ENCODE results near the gene TEX55.
"Not testable (repeated sequence)": the region's sequence is repeated elsewhere in the genome, so short reads cannot be mapped to it uniquely, and the experiment has no call there.

TEX55 gene

GRCh38 chr3:119160815-119161214, 14.8 kb downstream of the TEX55 start:
- no peak for DNase-seq (ENCODE audit: low read depth)

GRCh38 chr3:119161240-119161639, 15.3 kb downstream of the TEX55 start:
- no peak for DNase-seq (ENCODE audit: low read depth)

- DNase-seq (ENCODE audit: low read depth): not testable (repeated sequence)
These were observed 18.8 kb downstream of the TEX55 start for GRCh38 chr3:119164745-119165144.

- DNase-seq (ENCODE audit: low read depth): no peak
These were observed 24.9 kb downstream of the TEX55 start for GRCh38 chr3:119170821-119171220.

GRCh38 chr3:119173325-119173724, 27.4 kb downstream of the TEX55 start, which contains the start of gene UPK1B:
UPK1B (plus strand) TSS chr3:119173598; CDS start chr3:119186742, 13,144 bp downstream.
- DNase-seq (ENCODE audit: low read depth): no peak

- DNase-seq (ENCODE audit: low read depth): no peak
These were observed 30.1 kb downstream of the TEX55 start for GRCh38 chr3:119175872-119176756.

- DNase-seq (ENCODE audit: low read depth): no peak
These were observed 30.8 kb downstream of the TEX55 start for GRCh38 chr3:119176778-119177177.

GRCh38 chr3:119177321-119177720, 31.4 kb downstream of the TEX55 start:
- no peak for DNase-seq (ENCODE audit: low read depth)

- DNase-seq (ENCODE audit: low read depth): peak; percentile 59
These were observed 35.8 kb downstream of the TEX55 start for GRCh38 chr3:119181765-119182164.

GRCh38 chr3:119184111-119184510, 38.1 kb downstream of the TEX55 start:
- DNase-seq (ENCODE audit: low read depth): no peak

GRCh38 chr3:119184796-119185570, 39.0 kb downstream of the TEX55 start:
- DNase-seq (ENCODE audit: low read depth): peak; percentile 67

- DNase-seq (ENCODE audit: low read depth): no peak
These were observed 41.3 kb downstream of the TEX55 start for GRCh38 chr3:119187266-119187665.

GRCh38 chr3:119191800-119192199, 45.8 kb downstream of the TEX55 start:
- DNase-seq (ENCODE audit: low read depth): no peak

GRCh38 chr3:119194237-119195150, 48.5 kb downstream of the TEX55 start:
- no peak for DNase-seq (ENCODE audit: low read depth)

GRCh38 chr3:119195151-119195476, 49.1 kb downstream of the TEX55 start:
- DNase-seq (ENCODE audit: low read depth): no peak

GRCh38 chr3:119195911-119196310, 49.9 kb downstream of the TEX55 start:
- no peak for DNase-seq (ENCODE audit: low read depth)
